Inflammatory macrophage treated with lipopolysaccharide for 4 hours (primary cell): Measurements from ENCODE around the gene NTSR1.

ENCODE experiments used
- DNase-seq: peaks from one replicate; pipeline ENCODE4 v3.0.0-alpha.2; 2020

NTSR1 gene

DNA sequence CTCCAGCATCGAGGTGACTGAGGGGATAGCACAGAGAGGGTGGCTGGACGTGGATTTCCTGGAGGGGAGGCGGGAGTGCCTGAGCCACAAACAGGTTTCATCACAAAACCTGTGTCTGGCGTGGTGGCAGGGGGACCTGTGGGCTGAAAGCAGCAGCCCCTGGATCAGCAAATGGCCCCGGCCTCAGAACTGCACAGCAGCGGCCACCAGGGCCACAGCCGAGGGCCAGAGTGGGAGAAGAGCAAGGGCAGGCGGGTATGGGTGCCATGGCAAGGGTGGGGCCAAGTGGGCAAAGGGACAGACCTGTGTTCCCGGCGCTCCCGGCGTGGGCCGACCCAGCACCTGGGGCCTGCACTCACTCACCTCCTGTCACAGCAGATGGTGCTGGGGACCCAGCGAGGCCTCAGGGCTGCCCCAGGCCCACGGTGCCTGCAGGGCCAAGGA, 19.0 kb downstream of the NTSR1 start:
- DNase-seq, result no peak

DNA sequence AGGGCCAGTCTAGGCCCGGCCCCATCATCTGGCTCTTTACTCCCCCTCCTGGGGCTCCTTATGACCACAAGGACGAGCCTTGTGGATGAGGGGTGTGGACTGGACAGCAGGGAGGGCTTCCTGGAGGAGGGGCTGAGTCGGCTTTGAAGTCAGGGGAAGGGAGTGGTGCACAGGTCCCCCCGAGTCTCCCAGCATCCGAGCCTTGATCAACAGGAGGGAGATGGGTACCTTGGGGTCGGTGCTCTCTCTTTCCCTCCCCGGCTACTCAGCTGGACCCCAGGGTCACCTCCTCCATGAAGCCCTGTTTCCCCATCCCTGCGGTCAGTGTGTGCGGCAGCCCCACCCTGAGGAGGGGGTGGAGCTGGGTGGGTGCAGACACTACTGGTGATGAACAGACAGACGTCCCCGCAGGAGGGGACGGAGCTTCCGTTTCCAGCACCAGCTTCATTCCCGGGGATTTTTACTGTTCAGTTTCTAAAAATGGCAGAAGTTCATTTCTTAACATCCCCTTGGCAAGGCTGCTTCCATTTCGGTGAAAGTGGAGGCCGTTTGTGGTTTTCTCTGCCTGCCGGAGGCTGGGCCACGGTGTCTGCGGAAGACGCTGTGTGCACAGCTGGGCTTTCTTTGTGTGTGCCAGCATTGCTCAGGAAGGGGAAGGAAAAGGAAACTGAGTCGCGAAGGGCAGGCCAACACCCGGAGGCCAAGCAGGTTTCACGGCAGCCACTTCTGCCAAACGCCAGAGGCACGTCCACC, 19.6 kb downstream of the NTSR1 start:
- peak; percentile 94 for DNase-seq

DNA sequence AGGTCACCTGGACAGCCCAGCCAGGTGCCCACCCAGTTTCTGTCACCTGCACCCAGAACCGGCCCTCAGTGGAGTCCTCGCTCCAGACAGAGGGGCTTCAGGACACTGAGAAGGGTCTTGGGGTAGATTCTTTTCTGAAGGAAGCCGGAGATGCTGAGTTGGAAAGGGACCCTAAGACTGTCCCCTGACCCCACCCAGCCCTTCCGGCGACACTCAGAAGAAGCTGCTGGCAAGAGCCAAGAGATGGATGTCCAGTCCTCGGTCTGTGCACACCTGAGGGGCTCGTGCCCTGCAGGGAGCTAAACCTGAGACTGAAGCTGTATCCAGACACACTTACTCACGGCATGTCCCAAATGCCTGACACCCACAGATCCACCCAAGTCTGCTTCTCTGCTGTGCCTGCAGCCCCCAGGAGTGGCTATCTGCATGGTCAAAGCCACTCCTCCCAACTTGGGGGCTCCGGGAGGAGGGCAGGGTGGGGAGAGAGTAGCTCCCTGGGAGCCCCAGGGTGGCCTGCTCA, 20.2 kb downstream of the NTSR1 start:
- DNase-seq, result no peak

DNA sequence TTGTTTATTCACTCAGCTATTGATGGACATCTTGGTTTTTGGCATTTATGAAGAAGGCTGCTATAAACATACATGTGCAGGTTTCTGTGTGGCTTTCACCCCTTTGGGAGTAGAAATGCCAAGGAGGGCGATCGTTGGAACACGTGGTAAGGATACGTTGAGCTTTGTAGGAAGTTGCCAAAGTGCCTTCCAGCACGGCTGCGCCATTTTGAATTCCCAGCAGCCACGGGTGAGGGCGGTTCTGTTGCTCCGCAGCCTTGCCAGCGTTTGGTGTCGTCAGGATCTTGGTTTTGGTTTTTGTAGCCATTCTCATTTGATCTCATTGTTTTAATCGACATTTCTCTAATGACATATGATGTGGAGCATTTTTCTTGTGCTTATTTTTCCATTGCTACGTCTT, 21.8 kb downstream of the NTSR1 start:
- DNase-seq, result no peak

DNA sequence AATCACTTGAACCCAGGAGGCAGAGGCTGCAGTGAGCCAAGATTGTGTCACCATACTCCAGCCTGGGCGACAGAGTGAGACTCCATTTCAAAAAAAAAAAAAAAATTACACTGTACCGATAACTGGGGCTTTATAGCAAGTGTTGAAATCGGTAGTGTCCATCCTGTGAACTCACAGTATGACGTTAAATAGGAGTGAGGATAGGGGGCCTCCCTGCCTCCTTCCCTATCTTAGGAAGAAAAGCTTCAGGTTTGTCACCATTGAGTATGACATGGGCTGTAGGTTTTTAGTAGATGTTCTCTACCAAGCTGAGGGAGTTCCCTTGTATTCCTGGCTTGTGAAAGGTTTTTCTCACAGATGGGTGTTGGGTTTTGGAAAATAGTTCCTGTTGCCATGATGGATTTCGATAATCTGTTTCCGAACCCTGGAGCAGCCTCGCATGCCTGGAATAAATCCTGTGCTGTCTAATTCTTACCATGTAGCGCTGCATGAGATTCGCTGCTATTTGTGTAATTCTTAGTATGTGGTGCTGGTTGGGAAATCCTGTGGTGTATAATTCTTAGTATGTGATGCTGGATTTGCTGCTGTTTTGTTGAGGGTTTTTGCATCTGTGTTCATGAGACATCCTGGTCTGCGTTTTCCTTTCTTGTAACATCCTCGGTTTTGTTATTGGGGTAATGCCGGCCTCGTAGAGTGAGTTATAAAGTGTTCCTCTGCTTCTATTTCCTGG, 23.6 kb downstream of the NTSR1 start:
- peak; percentile 64 for DNase-seq

DNA sequence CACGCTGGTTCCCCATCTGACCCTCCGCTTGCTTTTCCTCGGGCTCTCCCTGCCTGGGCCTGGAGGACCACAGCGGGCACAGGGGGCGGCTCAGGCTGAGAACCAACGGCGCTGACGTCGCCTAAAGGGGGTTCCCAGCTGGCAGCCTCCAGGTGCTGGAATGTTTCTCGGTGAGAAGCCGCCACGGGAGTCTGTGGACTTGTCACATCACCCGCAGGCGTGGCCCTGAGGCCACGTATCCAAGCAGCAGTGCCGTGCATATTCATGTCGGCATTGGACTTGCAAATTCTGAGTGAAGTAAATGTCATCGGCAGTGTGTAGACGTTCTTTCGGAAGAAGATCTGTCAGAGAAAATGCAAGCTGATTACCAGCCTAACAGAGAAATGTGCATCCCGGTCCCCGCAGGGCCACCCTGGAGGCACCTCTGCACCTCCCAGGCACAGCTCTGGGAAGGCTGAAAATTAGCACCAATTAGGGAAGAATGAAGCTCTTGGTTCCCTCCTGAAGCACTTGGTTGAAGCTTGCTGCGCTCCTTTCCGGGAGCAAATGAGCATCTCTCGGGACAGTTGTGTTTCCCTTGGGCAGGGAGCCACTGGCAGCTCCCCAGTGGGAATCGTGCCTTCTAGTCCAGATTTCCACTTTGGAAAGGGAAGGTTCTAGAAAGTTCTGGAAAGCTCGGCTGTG, 24.3 kb downstream of the NTSR1 start:
- DNase-seq, result no peak

DNA sequence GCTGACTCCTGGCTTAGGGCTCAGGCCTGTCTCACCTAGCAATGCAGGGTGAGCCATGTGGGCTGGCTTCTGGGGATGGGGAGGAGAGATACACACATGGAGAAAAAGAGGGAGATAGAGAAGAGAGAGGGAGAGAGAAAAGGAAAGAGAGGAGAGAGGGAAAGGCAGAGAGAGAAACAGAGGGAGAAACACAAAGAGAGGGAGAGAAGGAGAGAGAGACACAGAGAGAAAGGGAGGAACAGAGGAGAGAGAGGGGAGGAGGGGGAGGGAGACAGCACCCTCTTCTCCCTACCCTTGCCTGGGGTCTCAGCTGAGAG, 24.8 kb downstream of the NTSR1 start:
- no peak for DNase-seq

DNA sequence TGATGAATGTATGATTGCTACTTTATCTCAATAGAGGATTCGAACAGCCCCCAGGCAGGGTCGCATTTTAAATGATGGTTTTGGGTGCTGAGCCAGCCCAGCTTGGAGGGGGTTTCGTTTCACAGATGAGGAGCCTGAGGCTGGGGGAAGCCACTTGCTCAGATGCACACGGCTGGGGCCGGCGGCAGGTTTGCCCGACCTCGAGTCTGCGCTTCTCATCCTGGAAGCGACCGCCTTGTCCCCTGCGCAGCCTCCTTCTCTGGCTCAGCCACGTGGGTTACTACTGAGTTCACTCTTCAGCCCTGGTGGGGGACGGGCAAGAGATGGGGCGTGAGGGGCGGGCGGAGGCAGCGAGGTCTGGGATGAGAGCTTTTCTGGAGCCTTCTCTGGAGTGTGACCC, 25.3 kb downstream of the NTSR1 start:
- DNase-seq, result no peak

DNA sequence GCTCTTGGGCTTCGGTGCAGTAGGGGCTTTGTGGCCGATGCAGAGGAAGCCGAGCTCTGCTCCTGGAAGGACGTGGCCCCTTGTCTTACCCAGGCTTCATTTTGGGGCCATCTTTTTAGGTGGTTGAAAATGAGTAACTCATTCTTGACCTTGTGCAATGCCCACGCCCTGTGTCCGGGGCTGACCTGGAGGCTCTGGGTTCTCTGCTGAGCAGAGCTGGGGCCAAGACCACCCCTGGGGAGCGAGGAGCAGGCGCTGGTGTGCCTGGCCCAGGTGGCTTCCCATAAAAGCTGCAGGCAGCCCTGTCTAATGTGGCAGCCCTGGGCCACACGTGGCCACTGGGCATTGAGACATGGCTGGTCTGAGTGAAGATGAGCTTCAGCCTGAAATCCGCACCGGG, 25.7 kb downstream of the NTSR1 start:
- no peak for DNase-seq

DNA sequence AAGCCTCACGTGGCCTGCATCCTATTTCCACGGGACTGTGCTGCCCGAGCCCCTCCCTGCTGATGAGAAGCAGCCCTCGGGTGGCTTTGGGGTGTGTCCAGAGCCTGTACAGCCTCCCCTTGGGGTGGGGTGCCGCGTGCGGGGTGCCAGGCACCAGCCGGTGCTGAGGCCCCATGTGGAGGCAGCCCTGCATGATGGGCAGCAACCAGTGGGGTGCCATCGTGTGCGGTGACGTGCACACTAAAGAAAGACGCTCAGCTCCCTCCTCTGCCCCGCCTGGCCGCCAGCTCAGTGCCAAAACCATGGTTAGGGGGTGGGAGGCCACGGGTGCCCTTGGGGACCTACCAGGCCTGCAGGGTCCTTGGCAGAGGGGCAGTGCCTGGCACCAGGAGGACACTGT, 26.2 kb downstream of the NTSR1 start:
- no peak for DNase-seq

DNA sequence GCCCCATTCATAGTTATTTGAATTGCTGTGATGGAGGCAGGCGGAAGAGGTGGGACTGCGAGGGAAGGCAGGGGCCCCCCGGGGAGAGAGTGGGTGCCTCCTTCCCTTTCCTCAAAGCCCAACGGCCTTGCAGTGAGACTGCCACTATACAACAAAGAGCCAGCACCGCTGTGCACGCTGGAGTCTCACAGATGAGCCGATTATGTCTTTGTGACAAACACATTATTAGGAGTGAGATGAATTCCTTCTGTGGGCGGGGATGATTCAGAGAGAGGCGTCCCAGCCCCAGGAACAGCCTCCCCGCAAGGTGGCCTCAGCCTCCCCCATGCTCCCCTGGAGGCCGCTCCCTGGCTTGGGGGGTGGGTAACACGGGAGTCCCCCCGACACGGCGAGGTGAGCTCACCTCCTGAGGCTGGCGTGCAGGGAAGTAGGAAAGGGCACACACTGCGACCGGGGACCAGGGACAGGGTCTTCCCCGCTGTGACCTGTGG, 26.7 kb downstream of the NTSR1 start:
- DNase-seq, result peak; percentile 40

DNA sequence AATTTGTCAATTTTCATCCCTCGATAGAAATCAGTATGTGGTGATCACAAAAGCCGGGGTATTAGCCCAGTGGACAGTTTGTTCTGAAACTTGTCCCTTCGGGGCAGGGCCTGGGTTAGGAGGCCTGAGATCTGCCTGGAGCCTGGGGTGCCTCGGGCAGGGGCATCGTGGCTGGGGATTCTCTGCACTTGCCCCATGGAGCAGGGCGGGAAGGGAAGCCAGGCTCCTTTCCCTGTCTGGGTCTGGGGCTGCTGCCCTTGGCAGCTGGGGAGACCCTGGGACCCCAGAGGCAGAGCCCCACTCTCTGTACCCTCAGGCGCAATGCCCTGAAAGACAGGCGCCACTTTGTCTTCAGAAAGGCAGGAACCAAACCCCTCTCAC, 27.4 kb downstream of the NTSR1 start:
- no peak for DNase-seq

DNA sequence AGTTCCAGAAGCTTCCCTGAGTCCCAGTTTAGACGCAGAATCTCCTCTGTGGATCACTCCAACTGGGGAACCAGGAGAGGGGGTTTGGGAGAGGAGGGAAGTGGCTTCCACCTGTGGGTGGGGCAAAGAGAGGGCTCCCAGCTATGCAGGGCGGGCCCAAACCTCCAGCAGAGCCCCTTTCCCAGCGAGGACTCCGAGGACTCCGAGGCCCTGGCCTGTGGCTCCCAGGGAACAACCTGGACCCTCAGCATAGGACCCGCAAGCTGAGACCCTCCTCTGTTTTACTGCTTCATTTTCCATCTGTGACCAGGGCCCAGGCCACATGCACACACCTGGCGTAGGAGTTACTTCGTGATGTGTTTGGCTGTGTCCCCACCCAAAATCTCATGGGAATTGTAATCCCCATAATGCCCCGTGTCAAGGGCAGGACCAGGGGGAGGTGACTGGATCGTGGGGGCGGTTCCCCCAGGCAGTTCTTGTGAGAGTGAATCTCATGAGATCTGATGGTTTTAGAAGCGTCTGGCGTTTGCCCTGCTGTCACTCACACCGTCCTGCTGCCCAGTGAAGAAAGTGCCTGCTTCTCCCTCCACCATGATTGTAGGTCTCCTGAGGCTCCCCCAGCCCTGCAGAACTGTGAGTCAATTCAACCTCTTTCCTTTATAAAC, 27.9 kb downstream of the NTSR1 start:
- DNase-seq, result no peak

DNA sequence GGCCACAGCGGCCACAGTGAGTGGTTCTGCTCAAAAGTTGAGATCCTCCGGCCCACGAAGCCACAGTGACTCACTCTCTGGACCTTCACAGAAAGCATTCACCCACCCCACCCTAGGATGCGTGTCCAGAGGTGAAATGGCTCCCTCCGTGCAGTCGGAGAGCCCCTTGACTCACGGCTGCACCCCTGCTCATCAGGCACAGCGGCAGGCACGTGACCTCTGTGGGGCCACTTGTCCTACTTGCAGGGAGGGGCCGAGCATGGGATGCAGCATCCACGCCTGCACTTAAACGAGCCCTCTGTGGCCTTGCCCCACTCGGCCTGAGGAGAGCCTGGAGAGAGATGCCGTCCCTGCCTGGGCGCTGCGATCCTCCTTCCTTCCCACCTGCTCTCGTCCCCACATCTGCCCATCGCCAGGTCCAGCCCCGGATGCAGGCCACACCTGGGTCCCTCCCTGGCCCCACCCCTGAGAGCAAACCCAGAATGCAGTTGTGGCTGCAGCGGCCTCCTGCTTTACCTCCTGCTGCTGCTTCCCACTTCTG, 28.7 kb downstream of the NTSR1 start:
- DNase-seq, result no peak

DNA sequence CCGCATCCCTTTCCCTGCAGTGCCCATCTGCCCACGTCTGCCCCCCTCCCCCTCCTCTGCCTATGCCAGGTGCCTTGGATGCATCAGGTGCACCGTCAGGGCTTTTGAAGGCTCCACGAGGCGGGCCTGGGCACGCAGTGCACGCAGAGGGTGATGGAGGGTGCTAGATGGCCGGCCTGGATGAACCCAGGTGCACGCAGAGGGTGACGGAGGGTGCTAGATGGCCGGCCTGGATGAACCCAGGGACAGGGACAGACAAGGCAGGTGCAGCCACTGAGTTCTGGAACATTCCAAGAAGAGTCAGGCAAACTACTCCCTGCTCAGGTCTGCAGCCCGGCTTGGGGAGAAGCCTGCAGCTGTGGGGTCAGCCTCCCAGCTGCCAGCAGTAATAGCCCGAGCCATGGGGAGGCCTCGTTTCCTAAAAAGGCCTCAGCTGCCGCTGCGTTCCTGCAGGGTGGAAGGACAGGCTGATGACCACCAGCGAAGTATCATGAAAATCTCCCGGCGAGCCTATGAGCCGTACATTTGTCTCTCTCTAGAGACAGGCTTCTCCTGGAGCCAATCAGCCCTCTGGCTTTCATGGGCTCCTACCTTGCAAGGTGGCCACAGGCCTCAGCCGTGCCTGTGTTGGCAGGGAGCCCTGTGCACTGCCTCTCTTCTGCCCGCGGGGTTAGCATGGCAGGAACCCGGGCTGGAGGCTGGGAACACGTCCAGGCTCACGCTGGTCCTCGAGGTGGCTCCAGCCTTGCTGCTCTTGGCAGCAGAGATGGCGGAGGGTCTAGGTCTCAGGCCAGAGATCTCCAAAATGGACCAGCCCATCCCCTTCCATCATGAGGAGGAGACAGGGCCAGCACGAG, 29.6 kb downstream of the NTSR1 start:
- DNase-seq, result no peak

DNA sequence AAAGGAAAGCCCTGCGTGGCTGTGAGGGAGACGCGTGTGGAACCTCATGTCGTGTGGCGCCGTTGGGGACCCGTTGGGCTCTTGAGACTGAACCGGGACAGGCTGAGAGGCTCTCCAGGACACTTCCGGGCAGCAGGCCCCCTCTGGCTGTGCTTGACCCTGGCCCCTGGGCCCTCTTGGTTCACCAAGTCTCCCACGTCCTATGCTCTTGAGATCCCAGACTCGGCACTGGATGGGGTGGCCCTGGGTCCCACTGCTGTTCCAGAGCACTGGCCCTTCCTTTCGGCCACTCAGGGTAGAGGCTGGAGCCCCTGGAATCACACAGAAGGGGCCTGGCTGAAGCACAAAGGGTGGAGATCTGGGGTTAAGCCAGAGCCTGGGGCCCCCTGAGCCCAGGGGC, 30.4 kb downstream of the NTSR1 start:
- DNase-seq, result no peak

DNA sequence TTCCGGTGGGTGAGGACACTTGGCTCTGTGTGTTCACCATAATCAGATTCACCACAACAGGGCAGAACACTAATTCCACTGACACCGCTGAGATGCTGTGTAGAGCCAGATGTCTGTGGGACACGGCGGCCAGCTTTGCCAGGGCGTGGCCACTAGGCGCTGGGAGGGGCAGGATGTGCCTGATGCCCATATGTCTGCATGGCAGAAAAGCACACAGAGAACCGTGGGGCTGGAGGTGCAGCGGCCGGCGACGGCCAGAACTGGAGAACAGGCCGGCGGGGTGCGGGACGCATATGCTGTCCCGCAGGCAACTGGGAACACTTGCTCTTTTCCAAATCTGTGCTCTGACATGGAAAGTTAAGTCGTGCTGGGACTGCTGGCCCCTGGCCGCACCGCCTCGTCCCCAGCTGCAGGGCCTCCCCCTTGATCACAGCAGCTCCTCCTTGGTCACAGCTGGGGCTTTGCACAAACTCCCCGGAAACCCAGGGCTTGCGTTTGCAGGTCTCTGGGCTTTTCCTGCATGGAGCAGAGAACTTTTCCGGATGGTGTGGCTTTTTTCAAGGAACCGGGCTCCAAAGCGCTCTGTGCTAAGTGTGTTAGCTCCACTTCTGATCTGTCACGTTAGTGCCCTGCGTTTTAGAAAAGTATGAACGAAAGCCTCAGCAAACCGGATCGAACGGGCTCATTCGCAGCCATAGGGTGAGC, 31.1 kb downstream of the NTSR1 start:
- DNase-seq, result peak; percentile 53

DNA sequence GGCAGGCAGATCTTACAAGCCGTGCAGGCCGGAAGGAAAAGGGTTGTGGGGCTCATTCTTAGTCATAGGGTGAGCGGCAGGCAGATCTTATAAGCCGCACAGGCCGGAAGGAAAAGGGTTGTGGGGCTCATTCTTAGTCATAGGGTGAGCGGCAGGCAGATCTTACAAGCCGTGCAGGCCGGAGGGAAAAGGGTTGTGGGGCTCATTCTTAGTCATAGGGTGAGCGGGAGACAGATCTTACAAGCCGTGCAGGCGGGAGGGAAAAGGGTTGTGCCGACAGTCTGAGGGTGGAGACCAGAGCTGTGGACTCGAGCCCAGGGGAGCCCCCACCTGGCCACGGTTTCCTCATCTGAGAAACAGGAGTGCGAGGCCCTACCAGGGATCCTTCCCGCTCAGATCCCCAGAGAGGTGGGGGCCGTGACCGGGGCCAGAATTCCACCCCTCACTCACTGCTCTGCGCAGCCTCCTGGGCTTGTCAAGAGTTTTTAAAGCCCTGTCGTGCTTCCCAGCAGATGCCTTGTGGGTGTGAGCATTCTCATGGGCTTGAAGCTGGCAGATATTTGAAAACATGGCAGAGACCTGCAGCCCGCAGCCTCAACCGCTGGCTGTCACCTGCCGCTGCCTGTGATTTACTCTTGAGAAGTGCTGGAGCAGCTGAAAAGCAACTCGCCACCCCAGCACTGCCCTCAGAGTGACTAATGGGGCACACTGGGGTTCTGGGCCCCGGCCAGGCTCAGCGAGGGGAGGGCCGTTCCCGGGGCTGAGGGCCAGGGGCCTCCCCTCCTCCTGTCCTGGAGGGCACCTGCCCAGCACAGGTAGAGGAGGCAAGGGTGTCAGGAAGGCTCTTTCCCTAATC, 31.9 kb downstream of the NTSR1 start:
- DNase-seq, result peak; percentile 95

DNA sequence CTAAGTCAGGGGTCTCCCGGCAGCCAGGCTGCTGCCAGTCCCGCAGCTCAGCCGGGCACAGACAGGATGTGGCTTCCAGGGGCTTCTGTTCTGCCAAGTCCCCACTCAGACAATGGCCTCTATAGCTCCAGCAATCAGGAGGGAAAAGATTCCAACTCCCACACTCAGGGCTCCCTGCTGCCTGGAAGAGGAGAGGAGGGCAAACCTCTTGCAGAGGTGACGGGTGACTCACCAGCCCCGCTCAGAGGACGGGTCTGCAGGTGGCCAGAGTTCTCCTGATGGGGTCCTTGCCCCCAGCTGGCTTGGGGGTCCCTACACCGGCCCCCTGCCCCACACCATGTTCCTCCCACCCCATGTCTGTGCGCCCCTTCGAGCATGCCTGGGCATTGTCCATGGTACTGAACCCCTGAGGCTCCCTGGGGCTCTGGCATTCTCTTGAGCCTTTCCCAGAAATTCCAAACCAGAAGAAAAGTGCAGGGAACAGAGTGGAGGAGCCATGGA, 32.6 kb downstream of the NTSR1 start:
- DNase-seq, result no peak
